GM21528 (cell line): ENCODE results near the gene NETO2.
"Not testable (repeated sequence)": the region's sequence is repeated elsewhere in the genome, so short reads cannot be mapped to it uniquely, and the experiment has no call there.

Experiments
- ATAC-seq: cut with Tn5 transposase; IDR thresholded peaks from one replicate; pipeline ENCODE4 v1.9.1; 2021; ENCODE audit warnings: mild to moderate bottlenecking, moderate library complexity; ENCODE audit not compliant: unreplicated experiment, low FRiP score

Gene NETO2

GRCh38 chr16:47136099-47136842, 7.5 kb downstream of the NETO2 start:
- no peak for ATAC-seq

- ATAC-seq = no peak
Measured at GRCh38 chr16:47134550-47134949, 9.2 kb downstream of the NETO2 start.

- ATAC-seq = no peak
Measured at GRCh38 chr16:47132308-47132707, 11.4 kb downstream of the NETO2 start.

- ATAC-seq = no peak
Measured at GRCh38 chr16:47129755-47130435, 13.8 kb downstream of the NETO2 start.

- ATAC-seq = no peak
Measured at GRCh38 chr16:47127541-47127940, 16.2 kb downstream of the NETO2 start.

GRCh38 chr16:47125757-47126156, 18.0 kb downstream of the NETO2 start:
- ATAC-seq = no peak

- no peak for ATAC-seq
Measured at GRCh38 chr16:47113130-47113529, 30.6 kb downstream of the NETO2 start.

- ATAC-seq = no peak
Measured at GRCh38 chr16:47110939-47111338, 32.8 kb downstream of the NETO2 start.

GRCh38 chr16:47109361-47109760, 34.4 kb downstream of the NETO2 start:
- no peak for ATAC-seq

GRCh38 chr16:47102921-47103320, 40.8 kb downstream of the NETO2 start:
- not testable (repeated sequence) for ATAC-seq

- ATAC-seq = not testable (repeated sequence)
Measured at GRCh38 chr16:47097154-47097553, 46.6 kb downstream of the NETO2 start.

GRCh38 chr16:47096297-47096696, 47.4 kb downstream of the NETO2 start:
- no peak for ATAC-seq

GRCh38 chr16:47084198-47084597, 59.5 kb downstream of the NETO2 start:
- no peak for ATAC-seq

GRCh38 chr16:47082099-47082865, 61.5 kb downstream of the NETO2 start:
- no peak for ATAC-seq

GRCh38 chr16:47081115-47081514, 62.6 kb downstream of the NETO2 start:
- no peak for ATAC-seq

GRCh38 chr16:47079860-47080259, 63.9 kb downstream of the NETO2 start:
- no peak for ATAC-seq

GRCh38 chr16:47073223-47074155, 70.3 kb downstream of the NETO2 start:
- no peak for ATAC-seq

GRCh38 chr16:47072158-47072557, 71.6 kb downstream of the NETO2 start:
- ATAC-seq = no peak

GRCh38 chr16:47069841-47070584, 73.7 kb downstream of the NETO2 start:
- no peak for ATAC-seq

GRCh38 chr16:47069313-47069712, 74.4 kb downstream of the NETO2 start:
- ATAC-seq = no peak
